Ishikawa (cell line): ENCODE measurements around the gene ESPNL.

Experiments
- CEBPB ChIP-seq: IDR thresholded peaks from 2 replicates; pipeline ENCODE4 v1.6.1; 2012
- CREB1 ChIP-seq: IDR thresholded peaks from 2 replicates; pipeline ENCODE4 v1.6.1; 2012; ENCODE audit warnings: low read depth
- EGR1 ChIP-seq: IDR thresholded peaks from 2 replicates; pipeline ENCODE4 v1.6.1; 2012
- EP300 ChIP-seq: IDR thresholded peaks from 2 replicates; pipeline ENCODE4 v1.6.1; 2012; ENCODE audit warnings: borderline replicate concordance
- FOXM1 ChIP-seq: IDR thresholded peaks from 2 replicates; pipeline ENCODE4 v1.6.1; 2012; ENCODE audit warnings: low read depth, borderline replicate concordance
- NFIC ChIP-seq: IDR thresholded peaks from 2 replicates; pipeline ENCODE4 v1.6.1; 2012
- RAD21 ChIP-seq: IDR thresholded peaks from 2 replicates; pipeline ENCODE4 v1.6.1; 2012; ENCODE audit warnings: low read depth
- TAF1 ChIP-seq: IDR thresholded peaks from 2 replicates; pipeline ENCODE4 v1.6.1; 2012; ENCODE audit warnings: low read depth, mild to moderate bottlenecking
- TCF12 ChIP-seq: IDR thresholded peaks from 2 replicates; pipeline ENCODE4 v1.6.1; 2012; ENCODE audit warnings: low read depth
- TEAD4 ChIP-seq: IDR thresholded peaks from 2 replicates; pipeline ENCODE4 v1.6.1; 2012
- YY1 ChIP-seq: IDR thresholded peaks from 2 replicates; pipeline ENCODE4 v1.6.1; 2012; ENCODE audit warnings: low read depth
- ZBTB7A ChIP-seq: IDR thresholded peaks from 2 replicates; pipeline ENCODE4 v1.6.1; 2012; ENCODE audit warnings: low read depth
- TF ChIP-seq, protein P1 (sequence below): IDR thresholded peaks from 2 replicates; pipeline ENCODE4 v1.6.1; 2012
- TF ChIP-seq, protein P2 (sequence below): IDR thresholded peaks from 2 replicates; pipeline ENCODE4 v1.6.1; 2012; ENCODE audit warnings: low read depth, mild to moderate bottlenecking
- TF ChIP-seq, protein P3 (sequence below): IDR thresholded peaks from 2 replicates; pipeline ENCODE4 v1.6.1; 2012

The ESPNL gene

DNA sequence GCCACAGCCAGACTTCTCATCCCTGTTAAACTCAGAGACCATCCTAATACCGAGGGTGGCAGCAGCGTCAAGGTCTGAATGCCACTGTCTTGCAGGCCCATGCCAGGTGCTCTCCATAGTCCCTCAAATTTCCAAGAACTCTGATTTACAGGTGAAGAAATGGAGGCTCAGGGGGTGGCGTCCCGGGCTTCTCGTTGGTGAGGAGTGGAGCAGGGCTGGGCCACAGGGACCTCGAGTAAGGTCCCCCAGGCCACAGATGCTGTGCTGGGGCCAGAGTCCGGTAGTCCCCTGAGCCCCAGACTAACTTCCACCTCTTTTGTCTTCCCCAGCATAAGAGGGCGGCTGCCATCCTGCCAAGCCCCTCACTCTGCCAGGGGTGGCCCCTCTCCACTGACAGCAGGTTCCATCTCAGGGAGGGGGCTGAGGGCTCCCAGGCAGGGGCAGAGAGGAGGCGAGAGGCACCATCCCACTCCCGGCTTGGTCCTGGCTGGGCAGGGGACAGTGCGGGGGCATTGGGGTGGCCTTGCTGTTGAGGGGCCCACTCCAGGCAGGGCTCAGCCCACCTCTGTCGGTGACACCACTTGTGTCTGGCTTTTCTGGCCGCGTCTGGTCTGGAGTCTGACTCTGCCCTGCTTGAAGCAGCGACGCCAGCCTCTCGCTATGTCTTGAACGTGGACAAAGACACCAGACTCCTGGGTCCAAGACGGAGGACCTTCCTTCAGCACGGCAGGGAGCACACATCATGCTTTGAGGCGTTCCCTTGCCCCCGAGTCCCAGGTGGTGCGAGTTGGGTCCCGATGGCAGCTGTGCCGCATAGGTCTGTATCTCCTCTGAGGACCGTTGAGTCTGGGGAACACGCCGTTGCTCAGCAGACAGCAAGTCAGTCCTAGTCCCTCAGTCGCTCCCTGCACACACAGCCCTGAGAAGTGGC is 22.4 kb downstream of the ESPNL start:
- TF ChIP-seq RAD21 (no peak), EP300 (no peak), TCF12 (no peak), EGR1 (no peak), CEBPB (no peak), TEAD4 (no peak), FOXM1 (no peak), CREB1 (no peak), ZBTB7A (no peak), NFIC (no peak)
- TF ChIP-seq, protein P1, sequence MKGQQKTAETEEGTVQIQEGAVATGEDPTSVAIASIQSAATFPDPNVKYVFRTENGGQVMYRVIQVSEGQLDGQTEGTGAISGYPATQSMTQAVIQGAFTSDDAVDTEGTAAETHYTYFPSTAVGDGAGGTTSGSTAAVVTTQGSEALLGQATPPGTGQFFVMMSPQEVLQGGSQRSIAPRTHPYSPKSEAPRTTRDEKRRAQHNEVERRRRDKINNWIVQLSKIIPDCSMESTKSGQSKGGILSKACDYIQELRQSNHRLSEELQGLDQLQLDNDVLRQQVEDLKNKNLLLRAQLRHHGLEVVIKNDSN: no peak
- TF ChIP-seq, protein P2, sequence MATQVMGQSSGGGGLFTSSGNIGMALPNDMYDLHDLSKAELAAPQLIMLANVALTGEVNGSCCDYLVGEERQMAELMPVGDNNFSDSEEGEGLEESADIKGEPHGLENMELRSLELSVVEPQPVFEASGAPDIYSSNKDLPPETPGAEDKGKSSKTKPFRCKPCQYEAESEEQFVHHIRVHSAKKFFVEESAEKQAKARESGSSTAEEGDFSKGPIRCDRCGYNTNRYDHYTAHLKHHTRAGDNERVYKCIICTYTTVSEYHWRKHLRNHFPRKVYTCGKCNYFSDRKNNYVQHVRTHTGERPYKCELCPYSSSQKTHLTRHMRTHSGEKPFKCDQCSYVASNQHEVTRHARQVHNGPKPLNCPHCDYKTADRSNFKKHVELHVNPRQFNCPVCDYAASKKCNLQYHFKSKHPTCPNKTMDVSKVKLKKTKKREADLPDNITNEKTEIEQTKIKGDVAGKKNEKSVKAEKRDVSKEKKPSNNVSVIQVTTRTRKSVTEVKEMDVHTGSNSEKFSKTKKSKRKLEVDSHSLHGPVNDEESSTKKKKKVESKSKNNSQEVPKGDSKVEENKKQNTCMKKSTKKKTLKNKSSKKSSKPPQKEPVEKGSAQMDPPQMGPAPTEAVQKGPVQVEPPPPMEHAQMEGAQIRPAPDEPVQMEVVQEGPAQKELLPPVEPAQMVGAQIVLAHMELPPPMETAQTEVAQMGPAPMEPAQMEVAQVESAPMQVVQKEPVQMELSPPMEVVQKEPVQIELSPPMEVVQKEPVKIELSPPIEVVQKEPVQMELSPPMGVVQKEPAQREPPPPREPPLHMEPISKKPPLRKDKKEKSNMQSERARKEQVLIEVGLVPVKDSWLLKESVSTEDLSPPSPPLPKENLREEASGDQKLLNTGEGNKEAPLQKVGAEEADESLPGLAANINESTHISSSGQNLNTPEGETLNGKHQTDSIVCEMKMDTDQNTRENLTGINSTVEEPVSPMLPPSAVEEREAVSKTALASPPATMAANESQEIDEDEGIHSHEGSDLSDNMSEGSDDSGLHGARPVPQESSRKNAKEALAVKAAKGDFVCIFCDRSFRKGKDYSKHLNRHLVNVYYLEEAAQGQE: no peak
- TF ChIP-seq, protein P3, sequence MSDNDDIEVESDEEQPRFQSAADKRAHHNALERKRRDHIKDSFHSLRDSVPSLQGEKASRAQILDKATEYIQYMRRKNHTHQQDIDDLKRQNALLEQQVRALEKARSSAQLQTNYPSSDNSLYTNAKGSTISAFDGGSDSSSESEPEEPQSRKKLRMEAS: no peak

DNA sequence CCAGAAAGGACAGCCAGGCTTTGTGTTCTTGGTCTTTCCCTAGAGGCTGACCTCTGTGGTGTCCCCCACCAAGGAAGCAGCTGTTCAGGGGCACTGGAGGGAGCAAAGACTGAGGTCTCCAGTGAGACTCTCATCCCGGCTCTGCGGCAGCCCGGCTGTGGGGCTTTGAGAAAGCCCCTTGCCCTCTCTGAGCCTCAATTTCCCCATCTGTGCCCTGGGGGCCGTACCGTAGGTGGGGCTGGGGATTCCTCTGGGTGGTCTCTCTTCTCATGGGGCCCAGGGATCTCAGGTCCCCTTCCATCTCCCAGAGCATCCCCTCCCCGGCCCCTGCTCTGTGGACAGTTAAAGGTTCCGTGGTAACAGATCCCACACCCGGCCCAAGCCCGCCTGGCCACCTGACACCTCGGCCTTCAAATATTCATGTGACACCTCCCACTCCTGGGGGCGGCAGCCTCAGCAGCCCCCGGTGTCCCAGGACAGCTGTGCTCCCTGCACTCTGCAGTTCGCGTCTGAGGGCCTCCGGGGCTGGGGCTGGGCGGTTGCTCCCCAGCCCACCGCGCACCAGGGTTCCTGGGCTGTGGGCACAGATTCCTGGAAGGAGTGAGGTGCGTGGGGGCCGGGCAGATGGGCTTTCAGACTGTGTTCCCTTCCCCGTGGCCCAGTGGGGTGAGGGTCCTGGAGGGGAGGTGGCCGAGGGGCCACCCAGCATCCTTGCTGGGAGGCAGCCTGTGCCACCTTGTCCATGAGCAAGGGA is 23.3 kb downstream of the ESPNL start:
- TF ChIP-seq, protein P3: no peak
- no peak for TF ChIP-seq FOXM1
- no peak for TF ChIP-seq TEAD4
- no peak for TF ChIP-seq RAD21
- TF ChIP-seq, protein P2: no peak
- no peak for TF ChIP-seq NFIC
- TF ChIP-seq CEBPB: no peak
- no peak for TF ChIP-seq TCF12
- no peak for TF ChIP-seq YY1

DNA sequence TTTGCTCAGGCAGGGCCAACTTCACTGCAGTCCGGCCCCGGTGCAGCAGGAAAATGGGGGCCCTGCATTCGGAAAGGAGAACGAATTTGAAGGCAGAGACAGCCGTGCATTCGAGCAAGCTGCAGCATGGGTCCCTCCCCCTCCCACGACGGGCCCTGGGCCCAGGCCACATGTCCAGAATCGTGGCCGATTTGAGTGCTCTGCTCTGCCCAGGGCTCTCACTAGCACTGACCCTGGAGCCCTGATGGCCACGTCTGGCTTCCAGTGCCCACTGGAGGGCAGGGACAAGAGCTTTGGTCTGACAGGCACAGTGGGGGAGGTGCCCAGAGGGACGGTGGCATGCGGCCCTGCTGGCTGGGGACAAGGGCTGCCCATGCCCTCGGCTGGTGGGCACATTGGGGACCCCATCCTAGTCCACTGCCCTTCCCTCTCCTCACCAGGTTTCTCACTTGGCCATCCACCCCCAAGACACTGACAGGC is 23.9 kb downstream of the ESPNL start:
- TF ChIP-seq EP300 (no peak), TCF12 (no peak), NFIC (no peak), TEAD4 (no peak), ZBTB7A (no peak), EGR1 (no peak), CREB1 (no peak), TAF1 (no peak), YY1 (no peak), CEBPB (no peak), RAD21 (no peak), FOXM1 (no peak)
- TF ChIP-seq, protein P2: no peak
- TF ChIP-seq, protein P1: no peak
- TF ChIP-seq, protein P3: no peak
